Epithelial cell of prostate (primary cell): ENCODE results near the gene AAK1.
"Not testable (repeated sequence)": the region's sequence is repeated elsewhere in the genome, so short reads cannot be mapped to it uniquely, and the experiment has no call there.

Source experiments
- DNase-seq: peaks from one replicate; pipeline ENCODE4 v3.0.0-alpha.2; 2011; ENCODE audit warnings: low read depth, low spot score
- H3K27ac ChIP-seq: fragments of 450-650 bp; 2 replicates; pipeline ENCODE4 v1.5.1; 2017; ENCODE audit warnings: mild to moderate bottlenecking

Gene AAK1

DNA sequence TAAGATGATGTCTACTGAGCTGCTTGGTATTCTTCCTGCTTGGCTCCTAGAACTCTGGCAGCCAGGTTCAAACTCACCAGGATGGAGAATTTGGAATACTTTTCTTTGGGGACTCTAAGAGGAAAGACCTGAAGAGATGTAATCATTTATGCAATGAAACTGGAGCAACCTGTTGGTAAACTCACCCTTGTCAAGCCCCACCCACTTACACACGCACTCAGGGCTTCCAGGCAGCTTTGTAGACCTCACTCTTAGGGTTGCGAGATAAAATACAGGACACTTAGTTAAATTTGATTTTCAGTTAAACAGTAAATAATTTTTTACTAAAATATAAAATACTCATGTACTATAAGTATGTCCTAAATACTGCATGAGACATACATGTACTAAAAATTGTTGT is 19.0 kb upstream of the AAK1 start:
- not testable (repeated sequence) for H3K27ac ChIP-seq, DNase-seq

GRCh38 chr2:69660637-69661036 is 17.1 kb upstream of the AAK1 start:
- no peak for DNase-seq
- no peak overlapping the region for H3K27ac ChIP-seq

DNA sequence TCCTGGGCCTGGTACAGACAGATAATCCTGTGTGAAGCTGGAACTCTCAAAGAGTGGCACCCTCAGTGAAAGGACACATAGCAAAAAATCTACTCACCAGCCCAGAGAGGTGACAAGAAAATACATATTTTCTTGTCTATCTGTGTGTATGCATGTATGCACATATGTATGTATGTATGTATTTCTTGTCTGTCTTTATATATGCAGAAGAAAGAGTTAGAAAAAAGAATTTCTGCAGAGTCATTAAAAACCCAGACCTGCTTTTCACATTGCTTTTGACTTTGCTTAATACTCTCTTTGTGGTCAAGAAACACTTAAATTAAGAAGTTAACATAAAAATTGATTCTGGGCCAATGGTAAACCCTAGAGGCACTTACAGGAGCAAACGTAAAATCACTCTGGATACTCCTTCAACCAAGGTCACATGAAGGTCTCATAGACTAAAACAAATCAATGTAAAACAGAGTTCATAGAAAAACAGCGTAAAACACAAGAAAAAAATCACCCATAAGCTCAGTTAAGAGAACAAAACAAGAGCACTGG is 16.5 kb upstream of the AAK1 start:
- no peak overlapping the region for H3K27ac ChIP-seq

GRCh38 chr2:69659349-69659748 is 15.8 kb upstream of the AAK1 start:
- no peak overlapping the region for H3K27ac ChIP-seq
- DNase-seq = no peak

More for the DNA sequence above, 16.5 kb upstream of the AAK1 start:
- DNase-seq = no peak

- peak overlapping the region; percentile 87 for H3K27ac ChIP-seq
- DNase-seq = peak; percentile 90
These were observed 8.7 kb upstream of the AAK1 start for GRCh38 chr2:69652206-69652605.

DNA sequence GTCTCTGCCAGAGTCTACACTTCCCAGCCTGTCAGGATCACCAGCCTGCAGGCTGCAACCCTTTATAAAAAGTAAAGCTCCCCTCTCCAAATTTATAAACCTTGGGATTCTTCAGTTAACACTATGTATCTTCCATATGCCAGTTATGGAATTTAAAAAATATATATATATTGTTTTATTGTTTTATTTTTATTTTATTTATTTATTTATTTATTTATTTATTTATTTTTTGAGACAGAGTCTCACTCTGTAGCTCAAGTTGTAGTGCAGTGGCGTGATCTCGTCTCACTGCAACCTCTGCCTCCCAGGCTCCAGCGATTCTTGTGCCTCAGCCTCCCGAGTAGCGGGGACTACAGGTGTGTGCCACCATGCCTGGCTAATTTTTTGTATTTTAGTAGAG is 3.7 kb upstream of the AAK1 start:
- DNase-seq, H3K27ac ChIP-seq: not testable (repeated sequence)

GRCh38 chr2:69646714-69647113 is 3.2 kb upstream of the AAK1 start:
- no peak for DNase-seq
- H3K27ac ChIP-seq = no peak overlapping the region

- H3K27ac ChIP-seq = no peak overlapping the region
- no peak for DNase-seq
These were observed 2.4 kb upstream of the AAK1 start for GRCh38 chr2:69645921-69646320.

- DNase-seq = no peak
- peak overlapping the region; percentile 95 for H3K27ac ChIP-seq
These were observed 1.5 kb upstream of the AAK1 start for GRCh38 chr2:69645031-69645431.

- peak overlapping the region; percentile 95 for H3K27ac ChIP-seq
- no peak for DNase-seq
These were observed 1.0 kb upstream of the AAK1 start for GRCh38 chr2:69644506-69644979.

GRCh38 chr2:69642709-69643601 is 584 bp downstream of the AAK1 start:
- H3K27ac ChIP-seq = peak overlapping the region; percentile 95
- no peak for DNase-seq

DNA sequence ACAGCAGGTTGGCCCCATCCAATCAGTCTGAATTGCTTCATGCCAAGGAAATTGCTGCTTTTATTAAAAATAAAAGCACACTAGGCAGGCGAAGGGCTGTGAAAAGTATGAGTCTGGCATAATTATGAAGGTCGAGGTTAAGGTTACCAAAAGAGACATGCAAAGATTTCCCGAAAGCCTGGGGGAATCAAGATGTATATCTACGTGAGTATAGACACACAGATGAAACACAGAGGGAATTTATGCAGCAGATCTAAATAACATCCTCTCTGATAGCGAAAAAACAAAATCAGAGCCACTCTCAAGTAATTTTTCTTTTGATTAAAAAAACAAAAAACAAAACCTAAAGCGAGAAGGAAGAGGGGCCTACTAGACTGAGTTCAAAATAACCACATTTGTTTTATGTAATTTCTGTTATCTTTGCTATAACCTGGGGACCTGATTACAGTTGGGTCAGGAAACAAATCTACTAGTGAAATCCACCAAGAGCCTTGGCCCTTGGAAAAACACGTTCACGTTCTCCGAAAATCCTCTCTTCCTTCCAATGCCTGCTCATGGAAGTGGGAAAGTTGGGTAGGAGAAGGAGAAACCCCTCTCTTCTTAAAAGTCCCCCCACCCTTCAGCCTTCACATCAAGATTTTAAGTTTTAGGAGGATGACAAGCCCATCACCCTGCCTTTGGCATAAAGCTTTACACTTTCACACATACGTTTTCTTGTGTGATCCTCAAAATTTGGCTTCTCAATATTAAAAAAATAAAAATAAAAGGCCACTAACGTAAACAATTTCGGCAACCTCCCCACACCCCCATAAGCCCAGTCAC is 1.4 kb downstream of the AAK1 start:
- H3K27ac ChIP-seq = peak overlapping the region; percentile 95
- DNase-seq = no peak

DNA sequence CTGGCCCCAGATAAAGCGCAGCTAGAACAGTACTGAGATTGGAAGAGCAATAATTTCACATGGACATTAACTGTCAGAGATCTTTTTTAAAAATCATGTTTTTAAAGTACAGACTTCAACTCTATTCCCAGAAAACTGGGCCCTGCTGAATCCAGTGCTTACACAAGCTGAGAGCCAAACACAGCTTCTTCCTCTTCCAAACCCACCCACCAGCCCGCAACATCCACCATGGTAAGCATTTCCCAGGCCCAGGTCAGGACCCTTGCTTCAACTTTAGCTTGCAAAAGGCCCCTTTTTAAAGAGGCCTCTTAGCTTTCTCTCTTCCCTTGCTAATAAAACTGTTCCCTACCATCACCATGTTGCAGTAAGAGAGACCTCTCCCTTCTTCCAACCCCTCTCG is 2.1 kb downstream of the AAK1 start:
- no peak for DNase-seq
- H3K27ac ChIP-seq = no peak overlapping the region

GRCh38 chr2:69639266-69639665 is 4.3 kb downstream of the AAK1 start:
- no peak for DNase-seq

GRCh38 chr2:69638630-69639029 is 4.9 kb downstream of the AAK1 start:
- DNase-seq = no peak
- no peak overlapping the region for H3K27ac ChIP-seq

More at GRCh38 chr2:69639266-69639665, 4.3 kb downstream of the AAK1 start:
- no peak overlapping the region for H3K27ac ChIP-seq

DNA sequence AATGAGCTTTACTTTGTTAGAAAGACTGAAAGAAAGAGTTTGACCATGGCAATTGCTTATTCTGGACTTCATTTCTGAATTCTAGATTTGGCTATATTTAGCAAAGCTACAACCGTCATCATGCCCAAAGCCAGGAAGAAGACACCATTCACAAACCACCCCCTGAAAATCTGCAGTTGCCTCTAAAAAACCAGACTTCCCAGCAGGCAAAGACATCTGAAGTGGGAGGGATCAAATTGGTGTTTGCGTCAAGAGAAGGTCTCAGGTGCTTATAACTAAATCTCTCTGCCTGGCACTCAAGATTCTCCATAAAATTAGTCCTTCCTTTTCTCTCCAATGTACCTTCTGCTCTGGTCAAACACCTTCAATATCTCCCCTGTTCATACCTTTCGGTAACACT is 5.6 kb downstream of the AAK1 start:
- no peak overlapping the region for H3K27ac ChIP-seq
- no peak for DNase-seq

- no peak for DNase-seq
These were observed 7.1 kb downstream of the AAK1 start for GRCh38 chr2:69636395-69636794.

GRCh38 chr2:69635432-69635831 is 8.1 kb downstream of the AAK1 start:
- no peak for DNase-seq
- H3K27ac ChIP-seq = no peak overlapping the region

More at GRCh38 chr2:69636395-69636794, 7.1 kb downstream of the AAK1 start:
- no peak overlapping the region for H3K27ac ChIP-seq

DNA sequence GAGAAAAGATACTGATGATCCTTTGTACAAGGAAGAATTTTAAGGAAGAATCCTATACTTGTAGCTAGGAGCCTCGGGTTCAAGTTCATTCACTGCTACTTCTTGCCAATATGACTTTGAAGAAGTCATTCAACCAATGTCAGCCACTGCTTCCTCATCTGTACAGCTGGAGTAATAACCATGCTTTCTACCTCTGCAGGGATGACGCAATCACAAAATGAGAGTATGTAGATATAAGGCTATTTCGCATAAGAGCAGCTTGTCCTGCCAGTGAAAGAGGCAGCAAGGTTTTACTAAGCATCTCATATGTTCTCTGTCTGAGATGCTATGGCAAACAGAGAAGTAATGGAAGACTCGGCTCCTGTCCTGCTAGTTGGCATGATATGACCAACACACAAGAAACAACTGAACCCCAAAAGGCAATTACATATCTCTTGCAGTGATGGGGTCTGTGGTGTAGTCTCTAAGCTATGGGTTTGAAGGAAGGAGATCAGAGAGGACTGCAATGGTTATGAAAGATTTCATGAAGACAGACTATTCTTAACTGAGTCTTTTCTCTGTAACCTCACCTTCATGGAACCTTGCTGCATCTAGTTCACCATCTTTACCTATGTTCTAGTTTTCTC is 9.2 kb downstream of the AAK1 start:
- DNase-seq = no peak
- no peak overlapping the region for H3K27ac ChIP-seq

DNA sequence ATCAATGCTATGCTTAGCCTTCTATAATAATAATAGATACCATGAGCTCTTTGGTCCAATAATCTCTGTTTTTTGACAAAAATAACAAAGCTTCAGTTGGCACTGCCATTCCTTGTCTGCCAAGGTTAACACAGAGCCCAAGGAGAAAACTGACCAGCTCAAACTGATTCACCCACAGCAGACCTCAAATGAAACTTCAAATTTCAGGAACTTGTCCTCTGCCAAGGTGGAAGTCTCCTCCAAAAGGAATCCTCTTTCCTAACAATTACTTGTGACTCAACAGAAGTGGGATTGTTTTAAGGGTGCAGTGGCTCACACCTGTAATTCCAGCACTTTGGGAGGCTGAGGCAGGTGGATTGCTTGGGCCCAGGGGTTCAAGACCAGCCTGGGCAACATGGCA is 12.1 kb downstream of the AAK1 start:
- DNase-seq = no peak
- no peak overlapping the region for H3K27ac ChIP-seq
